Aorta (tissue), 5 donors: Measurements from ENCODE around the gene MBP. TPM values are rescaled to one million over a fixed set of nuclear protein-coding genes. Genes with fewer than 3 reads are reported as not detected.

Experiments
- ATAC-seq: fragments of 200-7000 bp; cut with Tn5 transposase; one replicate; pipeline ENCODE4 v1.9.1; 2022; ENCODE audit warnings: moderate library complexity; ENCODE audit not compliant: low FRiP score
- DNase-seq, 2 donors: peaks; one replicate each; pipeline ENCODE4 v3.0.0-alpha.2; 2020
- H3K27ac ChIP-seq, 2 donors: one replicate each; pipeline ENCODE4 v1.5.1; 2013; ENCODE audit warnings: low read length in 2 of 2, mild to moderate bottlenecking in 2 of 2, moderate library complexity in 2 of 2, control low read depth in 1 of 2, inconsistent platforms in 1 of 2, low read depth in 1 of 2
- H3K27me3 ChIP-seq, 2 donors: one replicate each; pipeline ENCODE4 v1.6.1; 2013; ENCODE audit warnings: control low read depth in 1 of 2, low read length in 1 of 2, mild to moderate bottlenecking in 1 of 2, moderate library complexity in 1 of 2; ENCODE audit not compliant: insufficient read depth in 2 of 2, control insufficient read depth in 1 of 2
- H3K36me3 ChIP-seq, 2 donors: one replicate each; pipeline ENCODE4 v1.6.1; 2013; ENCODE audit warnings: control low read depth in 1 of 2, low read length in 1 of 2, mild to moderate bottlenecking in 1 of 2; ENCODE audit not compliant: insufficient read depth in 2 of 2, control insufficient read depth in 1 of 2
- H3K4me1 ChIP-seq, 2 donors: one replicate each; pipeline ENCODE4 v1.6.1; 2013; ENCODE audit warnings: low read length in 2 of 2, control low read depth in 1 of 2, mild to moderate bottlenecking in 1 of 2, moderate library complexity in 1 of 2; ENCODE audit not compliant: insufficient read depth in 2 of 2, control insufficient read depth in 1 of 2
- H3K4me3 ChIP-seq, 2 donors: one replicate each; pipeline ENCODE4 v1.5.1; 2013; ENCODE audit warnings: low read length in 2 of 2, control low read depth in 1 of 2, mild to moderate bottlenecking in 1 of 2
- H3K9me3 ChIP-seq: one replicate; pipeline ENCODE4 v1.6.1; 2013; ENCODE audit warnings: mild to moderate bottlenecking, low read length; ENCODE audit not compliant: control insufficient read depth
- WGBS, 2 donors: extraction: QIAGEN DNeasy Blood & Tissue Kit; methylation state at CpG; one replicate each; pipeline ENCODE4 v1.1.7; 2013; 5-methylcytosine and 5-hydroxymethylcytosine counted together
- intact Hi-C, 2 donors: fragments of 100-400 bp; cut with DNase I; formaldehyde crosslinking; loops; one replicate each; pipeline versions ENCODE4 v1.14.2 to v1.15.0; 2022
- polyA plus RNA-seq, 2 donors: library from polyadenylated mRNA; stranded (reverse); fragments of 200-250 nt; gene quantifications; one replicate each; pipeline ENCODE4 v1.2.3, GENCODE V29; 2013
- total RNA-seq, 2 donors: library from RNA; stranded (reverse); fragmentation: NEBNext Ultra II Directional; extraction: Animal tissue kit (Norgen Biotek cat#: 25700); gene quantifications; one replicate each; pipeline ENCODE4 v1.2.1, GENCODE V29; 2021
- donor health status: healthy with polysubstance abuse.
- donor health status: Bipolar disorder and iron deficiency.
- donor health status: DM: no; HTN: no; CAD: no.
- donor health status: DM: no; HTN: no; CAD: no.
- donor health status: DM: yes; HTN: yes; CAD: no.

MBP gene
- total and polyA plus RNA-seq, 4 donors, result 9.1 to 62.7 (median 26.6) TPM

DNA sequence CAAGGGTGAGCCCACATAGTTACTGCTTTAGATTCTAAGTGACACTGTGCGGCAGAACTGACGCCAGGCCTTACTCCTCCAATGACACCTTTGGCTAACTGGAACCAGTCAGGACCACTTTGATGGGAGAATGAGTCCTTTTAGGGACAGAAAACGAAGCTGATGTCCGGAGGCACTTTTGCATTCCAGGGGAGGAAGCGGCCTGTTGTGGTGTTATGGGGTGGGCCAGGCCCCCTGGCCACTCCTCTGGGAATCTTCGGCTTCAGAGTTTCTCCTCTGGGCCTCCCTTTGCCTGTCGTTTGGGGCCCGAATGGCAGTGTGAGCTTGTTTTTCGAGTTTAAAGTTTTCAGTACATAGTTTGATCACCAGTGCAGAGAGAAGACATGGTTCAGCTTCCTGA lies 65.9 kb downstream of the MBP start:
- WGBS, 2 donors, result 91 to 93% methylated on average over 9 of the region's 9 CpGs
- DNase-seq (no peak), ATAC-seq (no peak)
- intact Hi-C loops, result loop anchor here (5.0 kb wide), 1 partner anchor 66 kb away; the partner anchor contains the start of gene MBP (in 2 of the 2)
- Histone ChIP-seq H3K27me3 (no peaks in the 10 kb centered on the region), H3K4me3 (no peak overlapping the region), H3K36me3 (peaks cover 0 to 2% of the 10 kb centered on the region in 2 donors), H3K4me1 (peaks cover 0 to 3% of the 10 kb centered on the region in 2 donors), H3K27ac (no peak overlapping the region), H3K9me3 (no peaks in the 10 kb centered on the region)

DNA sequence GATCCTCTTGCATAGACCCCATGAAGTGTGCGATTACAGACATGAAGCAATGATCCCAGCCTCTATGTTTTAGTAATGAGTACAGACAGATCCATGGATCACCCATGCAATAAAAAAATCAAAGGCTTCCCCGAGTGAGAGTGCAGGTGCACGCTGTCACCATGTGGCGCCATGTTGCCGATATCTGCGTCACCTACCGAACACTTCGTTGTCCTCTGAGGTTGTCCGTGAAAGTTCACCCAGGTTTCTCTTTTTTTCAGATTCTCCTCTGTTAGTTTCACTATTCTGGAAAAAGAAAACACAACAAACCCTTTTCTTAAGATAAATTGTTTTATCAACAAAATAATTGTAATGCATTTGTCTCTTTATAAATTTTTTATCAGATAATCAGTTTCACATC lies 66.5 kb downstream of the MBP start:
- Histone ChIP-seq H3K4me1 (peaks cover 0 to 3% of the 10 kb centered on the region in 2 donors), H3K9me3 (no peaks in the 10 kb centered on the region), H3K4me3 (no peak overlapping the region), H3K27me3 (no peaks in the 10 kb centered on the region), H3K27ac (no peak overlapping the region), H3K36me3 (peaks cover 0 to 2% of the 10 kb centered on the region in 2 donors)
- DNase-seq (no peak), ATAC-seq (no peak)
- WGBS, 2 donors, result 97 to 98% methylated on average over 9 of the region's 9 CpGs
- intact Hi-C loops, result loop anchor here (5.0 kb wide), 1 partner anchor 66 kb away; the partner anchor contains the start of gene MBP (in 2 of the 2)

DNA sequence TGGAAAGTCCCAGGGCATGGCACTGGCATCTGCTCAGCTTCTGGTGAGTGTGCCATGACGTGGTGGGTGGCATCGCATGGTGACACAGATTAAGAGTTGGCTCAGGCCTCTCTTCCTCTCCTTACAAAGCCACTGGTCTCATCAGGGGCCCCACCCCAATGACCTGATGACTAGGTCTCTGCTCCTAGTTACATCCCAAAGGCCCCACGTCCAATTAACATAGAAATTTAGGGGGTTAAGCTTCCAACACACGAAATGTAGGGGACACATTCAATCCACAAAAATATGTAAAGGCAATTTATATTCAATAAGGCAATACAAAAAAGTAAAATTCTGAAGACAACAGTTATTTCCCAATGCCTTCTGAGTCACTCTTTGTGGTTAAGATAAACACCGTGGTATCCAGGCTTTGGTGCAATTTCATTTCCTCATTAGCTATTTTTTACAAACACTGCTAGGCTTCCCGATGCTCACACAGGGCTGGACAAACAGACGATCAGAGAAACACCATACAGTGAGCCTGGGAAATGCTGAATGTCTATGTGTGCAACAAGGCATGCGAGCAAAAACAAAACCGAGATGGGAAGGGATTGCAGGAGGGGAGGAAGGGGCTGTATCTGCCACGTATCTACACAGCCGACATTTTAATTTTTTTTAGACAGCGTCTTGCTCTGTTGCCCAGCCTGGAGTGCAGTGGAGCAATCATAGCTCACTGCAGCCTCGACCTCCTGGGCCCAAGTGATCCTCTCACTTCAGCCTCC lies 67.2 kb downstream of the MBP start:
- H3K27ac ChIP-seq, result no peak overlapping the region
- H3K4me3 ChIP-seq, result no peak overlapping the region
- peaks cover 0 to 2% of the 10 kb centered on the region in 2 donors for H3K36me3 ChIP-seq
- no peaks in the 10 kb centered on the region for H3K27me3 ChIP-seq
- H3K4me1 ChIP-seq, result peaks cover 0 to 3% of the 10 kb centered on the region in 2 donors
- DNase-seq (peak in 1 of 2 donors; percentile 86), ATAC-seq (peak; percentile 64)
- WGBS, 2 donors, result 84 to 87% methylated on average over 13 of the region's 13 CpGs
- no peaks in the 10 kb centered on the region for H3K9me3 ChIP-seq
- intact Hi-C loops, result loop anchor here (5.0 kb wide), 1 partner anchor 67 kb away; the partner anchor contains the start of gene MBP (in 2 of the 2)

DNA sequence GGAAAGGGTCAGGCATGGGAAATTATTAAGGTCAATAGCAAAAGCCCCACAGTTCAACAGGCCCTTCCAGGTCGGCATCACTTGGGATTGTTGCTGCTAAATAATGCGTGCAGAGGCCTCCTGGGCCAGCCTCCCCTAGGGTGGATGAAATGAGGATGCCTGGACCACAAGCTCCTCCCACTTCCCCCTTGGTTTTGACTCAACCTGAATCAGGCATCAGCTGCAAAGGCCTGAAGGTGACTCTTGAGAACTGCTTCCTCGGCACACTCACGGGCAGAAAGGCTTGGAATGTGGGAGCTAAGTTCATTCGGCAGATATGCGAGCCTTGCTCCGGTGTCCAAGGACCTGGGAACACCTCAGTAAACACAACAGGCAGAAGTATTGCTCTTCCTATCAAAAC lies 69.3 kb downstream of the MBP start:
- ATAC-seq (no peak), DNase-seq (peak in 1 of 2 donors; percentile 74)
- peaks cover 0 to 2% of the 10 kb centered on the region in 2 donors for H3K36me3 ChIP-seq
- no peak overlapping the region for H3K27ac ChIP-seq
- WGBS, 2 donors, result 89 to 95% methylated on average over 7 of the region's 7 CpGs
- no peaks in the 10 kb centered on the region for H3K9me3 ChIP-seq
- no peaks in the 10 kb centered on the region for H3K27me3 ChIP-seq
- H3K4me3 ChIP-seq, result no peak overlapping the region
- intact Hi-C loops, result no loop called here
- H3K4me1 ChIP-seq, result peaks cover 0 to 3% of the 10 kb centered on the region in 2 donors

DNA sequence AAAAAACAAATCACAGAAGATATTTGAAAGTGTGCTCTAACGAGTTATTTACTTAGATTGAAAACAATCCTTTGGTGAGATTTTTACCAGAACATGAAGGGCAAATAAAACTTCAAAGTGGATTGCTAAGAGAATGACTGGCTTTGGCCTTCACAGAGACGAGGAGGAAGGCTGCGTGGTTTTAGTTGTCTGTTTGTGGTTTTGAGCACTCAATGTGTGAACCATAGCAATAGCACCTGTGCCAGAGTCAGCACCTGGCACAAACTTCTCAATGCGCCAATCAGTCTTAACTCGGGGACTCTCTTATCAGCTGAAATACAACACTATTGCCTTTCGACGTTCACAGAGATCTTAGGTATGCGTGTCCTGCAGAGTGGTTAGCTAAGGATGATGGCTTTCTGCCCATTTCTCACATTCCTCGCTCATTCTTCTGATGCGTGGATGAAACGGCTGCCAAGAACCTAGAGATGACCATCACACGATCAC lies 70.0 kb downstream of the MBP start:
- Histone ChIP-seq H3K9me3 (no peaks in the 10 kb centered on the region), H3K4me3 (no peak overlapping the region), H3K36me3 (peaks cover 0 to 2% of the 10 kb centered on the region in 2 donors), H3K27me3 (no peaks in the 10 kb centered on the region), H3K4me1 (no peaks in the 10 kb centered on the region), H3K27ac (no peak overlapping the region)
- DNase-seq, result no peak
- ATAC-seq, result no peak
- WGBS, 2 donors, result 69 to 70% methylated on average over 12 of the region's 12 CpGs
- intact Hi-C loops, result no loop called here

DNA sequence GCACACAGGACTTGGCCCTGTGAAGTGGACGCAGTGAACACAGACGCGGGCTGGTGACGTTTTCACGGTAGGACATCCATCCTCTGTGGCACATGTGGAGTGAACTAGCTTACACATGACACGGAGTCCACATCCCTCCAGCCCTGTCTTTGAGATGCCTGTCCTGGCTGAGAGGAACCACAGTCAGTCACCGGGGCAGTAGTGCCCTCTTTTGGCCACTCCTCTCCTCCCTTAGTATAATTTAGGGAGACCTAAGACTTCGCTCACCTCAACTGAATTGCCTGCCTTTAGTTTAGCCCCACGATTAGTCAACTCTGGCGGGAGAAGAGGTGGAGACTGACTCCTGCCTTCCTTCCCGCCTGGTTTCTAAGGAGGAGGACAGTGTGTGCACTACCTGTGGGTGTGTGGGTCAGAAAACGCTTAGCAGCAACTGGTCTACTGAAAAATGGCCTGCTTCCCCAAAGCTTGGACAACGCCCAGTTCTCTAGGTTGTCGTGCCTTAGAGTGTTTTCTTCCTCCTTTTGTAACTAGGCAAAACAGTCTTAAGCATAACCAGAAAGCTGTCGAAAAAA lies 70.6 kb downstream of the MBP start:
- H3K4me3 ChIP-seq, result no peak overlapping the region
- no peak overlapping the region for H3K27ac ChIP-seq
- peaks cover 0 to 2% of the 10 kb centered on the region in 2 donors for H3K36me3 ChIP-seq
- no peaks in the 10 kb centered on the region for H3K4me1 ChIP-seq
- 84 to 85% methylated on average over 15 of the region's 15 CpGs for WGBS, 2 donors
- intact Hi-C loops, result no loop called here
- ATAC-seq (no peak), DNase-seq (peak; percentile 69 to 73)
- H3K27me3 ChIP-seq, result no peaks in the 10 kb centered on the region
- H3K9me3 ChIP-seq, result no peaks in the 10 kb centered on the region

DNA sequence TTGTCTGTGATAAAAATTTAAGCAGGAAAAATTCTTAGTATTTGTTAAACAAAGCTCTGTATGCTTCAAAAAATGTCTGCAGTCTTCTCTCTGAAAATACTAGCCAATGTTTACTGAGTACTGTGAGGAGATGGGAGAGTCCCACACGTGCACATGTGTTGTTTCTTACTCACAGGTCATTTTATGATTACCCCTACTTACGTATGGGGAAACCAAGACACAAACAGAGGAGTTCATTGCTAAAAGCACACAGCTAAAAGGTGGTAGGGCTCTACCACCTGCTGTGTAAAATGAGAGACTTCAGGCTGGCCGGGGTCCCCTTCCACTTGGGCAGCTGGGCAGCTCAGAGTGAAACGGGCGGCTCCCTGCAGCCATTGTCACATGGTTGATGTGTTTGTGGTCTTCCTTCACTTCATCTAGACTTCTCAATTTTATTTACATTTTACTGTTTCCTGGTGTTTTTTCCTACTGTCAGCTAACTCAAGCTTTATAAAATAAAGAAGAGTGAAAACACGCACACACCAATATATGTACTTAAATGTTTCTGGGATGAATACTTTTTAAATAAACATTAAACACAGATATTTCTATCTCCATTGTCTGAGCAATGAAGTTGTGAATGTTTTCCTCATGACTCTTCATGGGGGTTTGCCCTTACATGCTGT lies 71.2 kb downstream of the MBP start:
- H3K27me3 ChIP-seq, result no peaks in the 10 kb centered on the region
- H3K4me1 ChIP-seq, result no peaks in the 10 kb centered on the region
- no peak overlapping the region for H3K27ac ChIP-seq
- ATAC-seq, result no peak
- no peak for DNase-seq
- peaks cover 0 to 2% of the 10 kb centered on the region in 2 donors for H3K36me3 ChIP-seq
- WGBS, 2 donors, result 90 to 91% methylated on average over 6 of the region's 6 CpGs
- intact Hi-C loops, result no loop called here
- H3K4me3 ChIP-seq, result no peak overlapping the region
- no peaks in the 10 kb centered on the region for H3K9me3 ChIP-seq

DNA sequence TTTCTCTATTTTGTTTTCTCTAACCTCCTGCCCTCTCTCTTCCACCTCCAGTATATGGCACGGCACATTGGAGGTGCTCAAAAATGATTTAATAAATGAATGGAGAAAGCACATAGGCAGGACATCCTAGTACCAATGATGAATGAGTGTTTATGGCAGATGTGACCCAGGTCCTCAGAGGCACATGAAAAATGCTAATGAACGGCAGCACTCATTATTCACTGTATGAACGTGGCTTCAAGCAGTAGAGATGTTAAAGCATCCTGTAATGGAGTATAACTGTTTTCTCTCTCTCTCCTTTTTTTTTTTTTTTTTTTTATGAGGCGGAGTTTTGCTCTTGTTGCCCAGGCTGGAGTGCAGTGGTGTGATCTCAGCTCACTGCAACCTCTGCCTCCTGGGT lies 72.4 kb downstream of the MBP start:
- H3K4me1 ChIP-seq, result no peaks in the 10 kb centered on the region
- intact Hi-C loops, result no loop called here

More for the DNA sequence above, 72.4 kb downstream of the MBP start:
- H3K4me3 ChIP-seq, result no peak overlapping the region
- H3K36me3 ChIP-seq, result peaks cover 0 to 2% of the 10 kb centered on the region in 2 donors
- no peaks in the 10 kb centered on the region for H3K27me3 ChIP-seq
- no peaks in the 10 kb centered on the region for H3K9me3 ChIP-seq
- 97% methylated on average over 4 of the region's 4 CpGs for WGBS, 2 donors
- ATAC-seq, result no peak
- no peak overlapping the region for H3K27ac ChIP-seq
- DNase-seq, result no peak
